GM19099 (cell line): Measurements from ENCODE around the gene HSBP1L1.

Experiments used
- POLR2A ChIP-seq: IDR thresholded peaks from 3 replicates; pipeline ENCODE4 v1.6.1; 2011; ENCODE audit warnings: low read depth; ENCODE audit not compliant: insufficient read length; ENCODE audit errors: extremely low read depth

HSBP1L1 gene

GRCh38 chr18:80012714-80013113 lies 48.3 kb downstream of the HSBP1L1 start:
- TF ChIP-seq POLR2A = no peak
